Smooth muscle cell (in vitro differentiated cells): ENCODE results near the gene R3HDM2. TPM values are rescaled to one million over a fixed set of nuclear protein-coding genes. Genes with fewer than 3 reads are reported as not detected.

Experiments
- DNase-seq: peaks from one replicate; lab custom pipeline; 2025; ENCODE audit not compliant: unreplicated experiment; lab: John Stamatoyannopoulos, UW
- H2AFZ ChIP-seq: fragments of 200-600 bp; sonication (generic); 2 replicates; pipeline ENCODE4 v1.6.0; 2016; ENCODE audit warnings: antibody characterized with exemption, low read depth, mild to moderate bottlenecking
- H3F3A ChIP-seq: fragments of 200-600 bp; sonication (generic); 2 replicates; pipeline ENCODE4 v1.6.0; 2017; ENCODE audit warnings: antibody characterized with exemption, low read depth
- H3K27ac ChIP-seq: fragments of 200-600 bp; sonication (generic); 2 replicates; pipeline ENCODE4 v1.5.1; 2016; ENCODE audit warnings: low read depth, mild to moderate bottlenecking
- H3K27me3 ChIP-seq: fragments of 200-600 bp; sonication (generic); 2 replicates; pipeline ENCODE4 v1.6.1; 2016; ENCODE audit warnings: low read depth, mild to moderate bottlenecking
- H3K36me3 ChIP-seq: fragments of 200-600 bp; sonication (generic); 2 replicates; pipeline ENCODE4 v1.5.1; 2016; ENCODE audit warnings: low read depth
- H3K4me1 ChIP-seq: fragments of 200-600 bp; sonication (generic); 2 replicates; pipeline ENCODE4 v1.5.1; 2016; ENCODE audit warnings: low read depth
- H3K4me2 ChIP-seq: fragments of 200-600 bp; sonication (generic); 2 replicates; pipeline ENCODE4 v1.6.0; 2016; ENCODE audit warnings: mild to moderate bottlenecking
- H3K4me3 ChIP-seq: fragments of 200-600 bp; sonication (generic); 2 replicates; pipeline ENCODE4 v1.5.1; 2016; ENCODE audit warnings: mild to moderate bottlenecking
- H3K79me2 ChIP-seq: fragments of 200-600 bp; sonication (generic); 2 replicates; pipeline ENCODE4 v1.6.0; 2016; ENCODE audit warnings: low read depth, mild to moderate bottlenecking
- H3K9ac ChIP-seq: fragments of 200-600 bp; sonication (generic); 2 replicates; pipeline ENCODE4 v1.6.0; 2016; ENCODE audit warnings: low read depth
- H3K9me3 ChIP-seq: fragments of 200-600 bp; sonication (generic); replicated peaks from 2 replicates; pipeline ENCODE4 v1.5.1; 2016; ENCODE audit warnings: low read depth
- H4K20me1 ChIP-seq: fragments of 200-600 bp; sonication (generic); 2 replicates; pipeline ENCODE4 v1.6.0; 2016; ENCODE audit warnings: low read depth
- CTCF ChIP-seq: fragments of 200-600 bp; sonication (generic); IDR thresholded peaks from 2 replicates; pipeline ENCODE4 v1.5.1; 2017; ENCODE audit warnings: borderline replicate concordance, mild to moderate bottlenecking, antibody characterized with exemption; ENCODE audit not compliant: insufficient read depth, poor library complexity, severe bottlenecking
- WGBS: methylation state at CpG from one replicate; pipeline ENCODE4 v1.1.7; 2016; ENCODE audit warnings: low lambda C conversion rate; 5-methylcytosine and 5-hydroxymethylcytosine counted together
- polyA plus RNA-seq: library from polyadenylated mRNA; unstranded; fragments of >200 nt; fragmentation: Nextera tagmentation; extraction: Ambion mirVana; gene quantifications from 2 replicates; pipeline ENCODE4 v1.2.1, GENCODE V29; 2016
- total RNA-seq: library from RNA; depleted of rRNA; stranded (reverse); fragments of >200 nt; gene quantifications from 2 replicates; pipeline ENCODE4 v1.2.3, GENCODE V29; 2014

Gene R3HDM2
- total and polyA plus RNA-seq, 2 experiments from 2014 or later: 12.2 to 16.0 TPM

GRCh38 chr12:57477710-57478681 is 47.2 kb upstream of the R3HDM2 start:
- H3F3A ChIP-seq: no peaks in the 10 kb centered on the region
- no peak overlapping the region for H3K4me3 ChIP-seq
- H3K27ac ChIP-seq: no peak overlapping the region
- no peaks in the 10 kb centered on the region for H4K20me1 ChIP-seq
- H3K36me3 ChIP-seq: no peaks in the 10 kb centered on the region
- H3K79me2 ChIP-seq: no peaks in the 10 kb centered on the region
- no peak for TF ChIP-seq CTCF
- peaks cover 13% of the 10 kb centered on the region for H3K4me1 ChIP-seq
- H3K9ac ChIP-seq: no peak overlapping the region
- H2AFZ ChIP-seq: no peak overlapping the region
- peaks cover 56% of the 10 kb centered on the region for H3K27me3 ChIP-seq
- H3K9me3 ChIP-seq: no peaks in the 10 kb centered on the region
- H3K4me2 ChIP-seq: no peak overlapping the region
- DNase-seq: no peak
- WGBS: 61% methylated on average over 11 of the region's 12 CpGs

GRCh38 chr12:57476993-57477709 is 46.3 kb upstream of the R3HDM2 start:
- peaks cover 13% of the 10 kb centered on the region for H3K4me1 ChIP-seq
- no peak for DNase-seq
- no peaks in the 10 kb centered on the region for H3K79me2 ChIP-seq
- WGBS: 95% methylated on average over 15 of the region's 15 CpGs
- no peaks in the 10 kb centered on the region for H3K9me3 ChIP-seq
- no peak overlapping the region for H3K9ac ChIP-seq
- H3K36me3 ChIP-seq: no peaks in the 10 kb centered on the region
- no peak overlapping the region for H3K27ac ChIP-seq
- H3K27me3 ChIP-seq: peaks cover 65% of the 10 kb centered on the region
- no peak overlapping the region for H2AFZ ChIP-seq
- H3K4me2 ChIP-seq: no peak overlapping the region
- no peak overlapping the region for H3K4me3 ChIP-seq
- no peaks in the 10 kb centered on the region for H3F3A ChIP-seq
- H4K20me1 ChIP-seq: no peaks in the 10 kb centered on the region
- TF ChIP-seq CTCF: no peak

- Histone ChIP-seq H2AFZ (no peak overlapping the region), H4K20me1 (no peaks in the 10 kb centered on the region), H3K27ac (no peak overlapping the region), H3K9me3 (no peaks in the 10 kb centered on the region), H3F3A (no peaks in the 10 kb centered on the region), H3K4me3 (peak overlapping the region; percentile 44), H3K27me3 (peaks cover 72% of the 10 kb centered on the region), H3K4me1 (peaks cover 13% of the 10 kb centered on the region), H3K36me3 (no peaks in the 10 kb centered on the region), H3K79me2 (no peaks in the 10 kb centered on the region), H3K4me2 (peak overlapping the region; percentile 84), H3K9ac (no peak overlapping the region)
- DNase-seq: no peak
- 42% methylated on average over 28 of the region's 29 CpGs for WGBS
- TF ChIP-seq CTCF: no peak
These were observed 45.5 kb upstream of the R3HDM2 start for GRCh38 chr12:57476162-57476992.
